PFSK-1 (cell line): ENCODE results near the gene KCNC4.

Experiments
- POLR2AphosphoS5 ChIP-seq: IDR thresholded peaks from 2 replicates; pipeline ENCODE4 v1.6.1; 2012; ENCODE audit warnings: low read depth, mild to moderate bottlenecking, control low read depth, low read length, moderate library complexity
- SIN3A ChIP-seq: IDR thresholded peaks from 2 replicates; pipeline ENCODE4 v1.6.1; 2012; ENCODE audit warnings: mild to moderate bottlenecking, low read length, moderate library complexity, borderline replicate concordance; ENCODE audit not compliant: insufficient read depth
- TAF1 ChIP-seq: IDR thresholded peaks from 2 replicates; pipeline ENCODE4 v1.6.1; 2012; ENCODE audit warnings: low read length, control low read depth, borderline replicate concordance; ENCODE audit not compliant: insufficient read depth
- TF ChIP-seq, protein P1 (sequence below), 2 experiments: IDR thresholded peaks; 2 replicates each; pipeline versions ENCODE4 v1.6.1 to v1.8.0; 2011 to 2012; ENCODE audit warnings: low read depth in 2 of 2, low read length in 2 of 2, control low read depth in 1 of 2, inconsistent platforms in 1 of 2, mild to moderate bottlenecking in 1 of 2, moderate library complexity in 1 of 2; ENCODE audit not compliant: insufficient read depth in 1 of 2

DNA sequence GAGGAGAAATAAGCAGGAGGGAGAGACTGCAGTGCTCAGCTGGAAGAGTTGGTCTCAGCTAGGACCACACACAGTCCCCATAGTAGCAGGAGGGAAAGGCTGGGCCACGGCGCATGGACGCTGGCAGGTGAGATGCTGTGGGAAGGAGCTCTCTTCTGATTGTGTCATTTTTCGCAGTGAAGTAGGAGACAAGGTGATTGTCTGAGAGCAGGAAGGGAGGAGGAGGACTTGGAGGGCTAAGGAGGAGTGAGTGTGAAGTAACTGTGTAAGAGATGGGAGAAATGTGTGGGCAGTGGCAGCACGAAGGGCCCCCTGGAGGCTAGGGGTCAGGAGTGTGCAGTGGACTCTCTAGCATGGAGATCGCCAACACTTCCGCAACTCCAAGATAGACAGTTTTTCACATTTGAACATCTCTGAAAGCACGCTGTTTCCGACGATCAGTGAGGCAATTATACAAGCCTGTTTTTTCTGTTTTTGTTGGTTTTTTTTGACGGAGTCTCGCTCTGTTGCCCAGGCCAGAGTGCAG lies 26.4 kb upstream of the KCNC4 start:
- TF ChIP-seq POLR2AphosphoS5 (no peak), TAF1 (no peak), SIN3A (no peak)
- TF ChIP-seq, protein P1, sequence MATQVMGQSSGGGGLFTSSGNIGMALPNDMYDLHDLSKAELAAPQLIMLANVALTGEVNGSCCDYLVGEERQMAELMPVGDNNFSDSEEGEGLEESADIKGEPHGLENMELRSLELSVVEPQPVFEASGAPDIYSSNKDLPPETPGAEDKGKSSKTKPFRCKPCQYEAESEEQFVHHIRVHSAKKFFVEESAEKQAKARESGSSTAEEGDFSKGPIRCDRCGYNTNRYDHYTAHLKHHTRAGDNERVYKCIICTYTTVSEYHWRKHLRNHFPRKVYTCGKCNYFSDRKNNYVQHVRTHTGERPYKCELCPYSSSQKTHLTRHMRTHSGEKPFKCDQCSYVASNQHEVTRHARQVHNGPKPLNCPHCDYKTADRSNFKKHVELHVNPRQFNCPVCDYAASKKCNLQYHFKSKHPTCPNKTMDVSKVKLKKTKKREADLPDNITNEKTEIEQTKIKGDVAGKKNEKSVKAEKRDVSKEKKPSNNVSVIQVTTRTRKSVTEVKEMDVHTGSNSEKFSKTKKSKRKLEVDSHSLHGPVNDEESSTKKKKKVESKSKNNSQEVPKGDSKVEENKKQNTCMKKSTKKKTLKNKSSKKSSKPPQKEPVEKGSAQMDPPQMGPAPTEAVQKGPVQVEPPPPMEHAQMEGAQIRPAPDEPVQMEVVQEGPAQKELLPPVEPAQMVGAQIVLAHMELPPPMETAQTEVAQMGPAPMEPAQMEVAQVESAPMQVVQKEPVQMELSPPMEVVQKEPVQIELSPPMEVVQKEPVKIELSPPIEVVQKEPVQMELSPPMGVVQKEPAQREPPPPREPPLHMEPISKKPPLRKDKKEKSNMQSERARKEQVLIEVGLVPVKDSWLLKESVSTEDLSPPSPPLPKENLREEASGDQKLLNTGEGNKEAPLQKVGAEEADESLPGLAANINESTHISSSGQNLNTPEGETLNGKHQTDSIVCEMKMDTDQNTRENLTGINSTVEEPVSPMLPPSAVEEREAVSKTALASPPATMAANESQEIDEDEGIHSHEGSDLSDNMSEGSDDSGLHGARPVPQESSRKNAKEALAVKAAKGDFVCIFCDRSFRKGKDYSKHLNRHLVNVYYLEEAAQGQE (IDR thresholded peaks at IDR 0.05; ENCODE audit: insufficient read depth in 1 of 2, low read depth in 2 of 2, low read length in 2 of 2): no peak
